Spleen (tissue), 11 donors: ENCODE results near the gene PPP1CC. TPM values are rescaled to one million over a fixed set of nuclear protein-coding genes. Genes with fewer than 3 reads are reported as not detected.

ENCODE experiments used
- DNase-seq: peaks from one replicate; pipeline ENCODE4 v3.0.0-alpha.2; 2020
- H3K27ac ChIP-seq, 8 donors: fragments of 200-600 bp; sonication (generic) in 7 of 8; 1 replicate in 4 of 8; 2 replicates in 4 of 8; pipeline versions ENCODE4 v1.5.0 to v1.8.0; 2016 to 2021; ENCODE audit warnings: inconsistent platforms in 4 of 8, mild to moderate bottlenecking in 4 of 8, moderate library complexity in 1 of 8
- H3K27me3 ChIP-seq, 7 donors: fragments of 200-600 bp; sonication (generic) in 6 of 7; replicated peaks in 1 of 7; 1 replicate in 4 of 7; 2 replicates in 3 of 7; pipeline versions ENCODE4 v1.5.0 to v1.8.0; 2016 to 2021; ENCODE audit warnings: inconsistent platforms in 3 of 7, mild to moderate bottlenecking in 1 of 7
- H3K36me3 ChIP-seq, 6 donors: fragments of 200-600 bp; sonication (generic) in 5 of 6; 1 replicate in 4 of 6; 2 replicates in 2 of 6; pipeline versions ENCODE4 v1.5.0 to v1.8.0; 2016 to 2021; ENCODE audit warnings: inconsistent platforms in 2 of 6
- H3K4me1 ChIP-seq, 6 donors: fragments of 200-600 bp; sonication (generic) in 5 of 6; 1 replicate in 3 of 6; 2 replicates in 3 of 6; pipeline versions ENCODE4 v1.5.0 to v1.8.0; 2016 to 2021; ENCODE audit warnings: inconsistent platforms in 3 of 6
- H3K4me3 ChIP-seq, 8 donors: fragments of 200-600 bp; sonication (generic) in 7 of 8; 1 replicate in 4 of 8; 2 replicates in 4 of 8; pipeline versions ENCODE4 v1.5.0 to v1.8.0; 2016 to 2021; ENCODE audit warnings: inconsistent platforms in 4 of 8, mild to moderate bottlenecking in 4 of 8, moderate library complexity in 2 of 8
- H3K9me3 ChIP-seq, 8 donors: fragments of 200-600 bp; sonication (generic) in 7 of 8; 1 replicate in 4 of 8; 2 replicates in 4 of 8; pipeline versions ENCODE4 v1.5.0 to v1.8.0; 2016 to 2021; ENCODE audit warnings: inconsistent platforms in 4 of 8
- POLR2A ChIP-seq, 3 donors: fragments of 450-650 bp; IDR thresholded peaks; one replicate each; pipeline ENCODE4 v1.5.1; 2017; ENCODE audit warnings: antibody characterized with exemption in 3 of 3, mild to moderate bottlenecking in 1 of 3
- POLR2AphosphoS5 ChIP-seq, 3 donors: sonication (generic); formaldehyde crosslinking; IDR thresholded peaks; one replicate each; pipeline ENCODE4 v1.5.1; 2017; ENCODE audit warnings: antibody characterized with exemption in 3 of 3
- WGBS, 5 donors: extraction: QIAGEN DNeasy Blood & Tissue Kit in 3 of 5; methylation state at CpG; one replicate each; pipeline versions ENCODE4 v1.1.5 to v1.1.7; 2013 to 2018; 5-methylcytosine and 5-hydroxymethylcytosine counted together
- intact Hi-C: fragments of 100-400 bp; cut with DNase I; formaldehyde crosslinking; loops from one replicate; pipeline ENCODE4 v1.15.0; 2023; ENCODE audit warnings: low total_unique reads
- polyA plus RNA-seq, 3 donors: library from polyadenylated mRNA; stranded (reverse); fragments of 200-250 nt; gene quantifications; one replicate each; pipeline ENCODE4 v1.2.1, GENCODE V29; 2013
- total RNA-seq, 7 donors: library from RNA; depleted of rRNA in 3 of 7; stranded (reverse); fragments of >200 nt in 3 of 7; fragmentation: NEBNext Ultra II Directional in 4 of 7; extraction: Animal tissue kit (Norgen Biotek cat#: 25700) in 4 of 7; gene quantifications; one replicate each; pipeline versions ENCODE4 v1.1.0 to v1.2.1, GENCODE V29; 2016 to 2021
- TF ChIP-seq, protein P1 (sequence below), 11 experiments: fragments of 200-600 bp in 7 of 11; fragments of 450-650 bp in 4 of 11; sonication (generic) in 4 of 11; IDR thresholded peaks in 8 of 11; conservative IDR thresholded peaks in 3 of 11; 1 replicate in 7 of 11; 2 replicates in 4 of 11; pipeline versions ENCODE4 v1.4.0 to v1.8.0; 2016 to 2021; ENCODE audit warnings: antibody characterized with exemption in 11 of 11, inconsistent platforms in 4 of 11, mild to moderate bottlenecking in 1 of 11
- donor health status: healthy with polysubstance abuse.
- donor health status: DM: no; HTN: no; CAD: no; lungs with moderate emphysema.
- donor health status: DM: no; HTN: no; CAD: no.
- donor health status: Bipolar disorder and iron deficiency.
- donor health status: healthy.
- donor health status: DM: no; HTN: no; CAD: no.
- donor health status: DM: yes; HTN: yes; CAD: no.

PPP1CC gene
- total and polyA plus RNA-seq, 10 donors = 74.8 to 173 (median 111) TPM

DNA sequence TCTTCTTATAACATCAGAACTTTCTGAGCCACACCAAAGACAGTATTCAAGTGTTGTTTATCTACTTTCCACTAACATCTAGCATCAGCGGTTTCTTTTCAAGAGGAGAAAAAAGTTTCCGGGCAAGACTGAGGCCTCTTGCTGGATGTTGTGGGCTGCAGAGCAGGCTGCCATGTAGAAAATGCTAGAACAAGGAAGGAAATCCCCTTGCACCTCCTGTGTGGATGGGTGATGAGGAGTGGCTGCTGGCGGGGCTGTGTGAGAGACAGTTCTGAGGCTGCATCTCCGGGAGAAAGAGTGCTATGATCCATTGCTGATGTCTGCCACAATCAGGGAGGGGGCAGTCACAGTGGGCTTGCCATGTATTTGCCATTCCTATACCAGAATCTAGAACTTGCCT, 37.8 kb upstream of the PPP1CC start:
- 63 to 83% (median 67%) methylated on average over 4 of the region's 4 CpGs for WGBS, 5 donors
- Histone ChIP-seq H3K27ac (no peak overlapping the region), H3K27me3 (no peaks in the 10 kb centered on the region), H3K4me1 (peaks cover 0 to 46% (median 8%) of the 10 kb centered on the region in 6 donors), H3K36me3 (no peaks in the 10 kb centered on the region), H3K9me3 (no peaks in the 10 kb centered on the region), H3K4me3 (no peak overlapping the region)
- TF ChIP-seq POLR2A (IDR thresholded peaks at IDR 0.05) (no peak), POLR2AphosphoS5 (IDR thresholded peaks at IDR 0.05) (no peak)
- TF ChIP-seq, protein P1, sequence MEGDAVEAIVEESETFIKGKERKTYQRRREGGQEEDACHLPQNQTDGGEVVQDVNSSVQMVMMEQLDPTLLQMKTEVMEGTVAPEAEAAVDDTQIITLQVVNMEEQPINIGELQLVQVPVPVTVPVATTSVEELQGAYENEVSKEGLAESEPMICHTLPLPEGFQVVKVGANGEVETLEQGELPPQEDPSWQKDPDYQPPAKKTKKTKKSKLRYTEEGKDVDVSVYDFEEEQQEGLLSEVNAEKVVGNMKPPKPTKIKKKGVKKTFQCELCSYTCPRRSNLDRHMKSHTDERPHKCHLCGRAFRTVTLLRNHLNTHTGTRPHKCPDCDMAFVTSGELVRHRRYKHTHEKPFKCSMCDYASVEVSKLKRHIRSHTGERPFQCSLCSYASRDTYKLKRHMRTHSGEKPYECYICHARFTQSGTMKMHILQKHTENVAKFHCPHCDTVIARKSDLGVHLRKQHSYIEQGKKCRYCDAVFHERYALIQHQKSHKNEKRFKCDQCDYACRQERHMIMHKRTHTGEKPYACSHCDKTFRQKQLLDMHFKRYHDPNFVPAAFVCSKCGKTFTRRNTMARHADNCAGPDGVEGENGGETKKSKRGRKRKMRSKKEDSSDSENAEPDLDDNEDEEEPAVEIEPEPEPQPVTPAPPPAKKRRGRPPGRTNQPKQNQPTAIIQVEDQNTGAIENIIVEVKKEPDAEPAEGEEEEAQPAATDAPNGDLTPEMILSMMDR (IDR thresholded peaks at IDR 0.05 in 8 of 11, conservative IDR thresholded peaks at IDR 0.05 in 3 of 11) = no peak
- no peak for DNase-seq
- intact Hi-C loops = no loop called here

DNA sequence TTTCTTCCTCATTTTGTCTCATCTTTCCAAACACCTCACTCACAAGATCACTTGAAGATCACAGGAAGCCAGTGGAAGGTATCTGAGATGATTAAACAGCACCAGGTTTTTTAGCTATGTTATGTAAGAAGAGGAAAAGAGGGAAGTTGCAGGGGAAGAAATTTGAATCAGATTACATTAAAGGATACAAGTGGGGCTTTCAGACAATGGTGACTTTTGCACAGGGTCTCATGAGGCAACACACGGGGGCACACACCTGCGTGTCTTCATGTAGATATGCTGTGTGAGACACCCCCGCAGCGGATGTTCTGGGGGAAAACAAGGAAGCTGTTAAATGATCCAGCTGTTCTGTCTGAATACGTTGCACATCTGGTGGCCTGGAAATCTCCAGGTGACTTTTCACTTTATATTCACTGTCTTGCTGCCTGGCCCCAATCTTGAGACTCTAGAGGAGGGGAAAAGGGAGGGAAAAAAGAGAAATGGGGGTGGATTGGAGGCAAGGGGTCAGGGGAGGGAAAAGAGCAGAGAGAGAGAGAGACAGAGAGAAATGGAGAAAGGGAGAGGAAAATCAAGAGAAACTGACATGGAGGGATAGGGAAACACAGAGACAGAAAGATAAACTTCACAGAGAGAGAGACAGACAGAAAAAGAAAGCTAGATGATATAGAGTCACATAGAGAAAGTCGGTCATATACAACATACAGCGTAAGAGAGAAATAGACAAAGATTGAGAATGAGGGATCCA, 36.3 kb upstream of the PPP1CC start:
- TF ChIP-seq, protein P1 (IDR thresholded peaks at IDR 0.05 in 8 of 11, conservative IDR thresholded peaks at IDR 0.05 in 3 of 11) = no peak
- TF ChIP-seq POLR2A (IDR thresholded peaks at IDR 0.05) (no peak), POLR2AphosphoS5 (IDR thresholded peaks at IDR 0.05) (no peak)
- DNase-seq = no peak
- WGBS, 5 donors = 37 to 48% (median 45%) methylated on average over 7 of the region's 7 CpGs
- Histone ChIP-seq H3K4me3 (no peak overlapping the region), H3K27me3 (no peaks in the 10 kb centered on the region), H3K9me3 (no peaks in the 10 kb centered on the region), H3K27ac (no peak overlapping the region), H3K36me3 (no peaks in the 10 kb centered on the region), H3K4me1 (peaks cover 0 to 43% (median 8%) of the 10 kb centered on the region in 6 donors)
- intact Hi-C loops = no loop called here

DNA sequence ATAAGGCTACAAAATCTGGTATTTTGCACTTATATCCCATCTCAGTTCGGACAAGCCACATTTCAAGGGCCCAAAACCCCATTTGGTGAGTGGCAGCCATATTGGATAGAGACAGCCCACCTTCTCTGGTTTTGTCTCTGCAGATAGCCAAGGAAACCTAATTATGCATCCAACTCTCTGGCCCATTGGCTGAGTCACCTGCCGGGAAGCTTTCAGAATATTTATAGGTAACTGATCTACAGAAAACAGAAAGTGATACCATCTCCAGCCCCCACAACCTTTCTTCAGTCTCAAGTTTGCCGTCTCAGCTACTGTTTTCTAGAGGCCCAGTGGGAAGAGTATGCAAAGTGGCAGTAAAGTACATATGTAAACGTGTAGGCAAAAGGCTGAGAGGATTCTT, 33.7 kb upstream of the PPP1CC start:
- TF ChIP-seq POLR2AphosphoS5 (IDR thresholded peaks at IDR 0.05) = no peak
- no peak for TF ChIP-seq POLR2A (IDR thresholded peaks at IDR 0.05)
- TF ChIP-seq, protein P1 (IDR thresholded peaks at IDR 0.05 in 8 of 11, conservative IDR thresholded peaks at IDR 0.05 in 3 of 11) = no peak
- 67 to 77% (median 71%) methylated on average over 4 of the region's 4 CpGs for WGBS, 5 donors
- Histone ChIP-seq H3K36me3 (no peaks in the 10 kb centered on the region), H3K27ac (no peak overlapping the region), H3K4me1 (peaks cover 0 to 43% (median 8%) of the 10 kb centered on the region in 6 donors), H3K9me3 (no peaks in the 10 kb centered on the region), H3K4me3 (no peak overlapping the region), H3K27me3 (no peaks in the 10 kb centered on the region)
- intact Hi-C loops = no loop called here
- DNase-seq = no peak

DNA sequence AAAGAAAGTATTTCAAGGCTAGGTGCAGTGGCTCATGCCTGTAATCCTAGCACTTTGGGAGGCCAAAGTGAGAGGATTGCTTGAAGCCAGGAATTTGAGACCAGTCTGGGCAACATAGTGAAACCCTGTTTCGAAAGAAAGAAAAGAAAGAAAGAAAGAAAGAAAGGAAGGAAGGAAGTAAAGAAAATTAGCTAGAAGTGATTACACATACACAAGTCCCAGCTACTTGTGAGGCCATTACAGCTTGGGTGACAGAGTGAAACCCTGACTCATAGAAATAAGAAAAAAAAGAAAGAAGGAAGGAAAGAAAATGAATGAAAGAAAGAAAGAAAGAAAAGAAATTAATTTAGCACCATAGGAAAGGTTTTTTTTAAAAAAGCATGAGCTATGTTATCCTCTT, 33.3 kb upstream of the PPP1CC start:
- no peaks in the 10 kb centered on the region for H3K9me3 ChIP-seq
- WGBS, 5 donors = 44 to 71% (median 48%) methylated on average over 1 of the region's 1 CpG
- TF ChIP-seq POLR2AphosphoS5 (IDR thresholded peaks at IDR 0.05) (no peak), POLR2A (IDR thresholded peaks at IDR 0.05) (no peak)
- TF ChIP-seq, protein P1 (IDR thresholded peaks at IDR 0.05 in 8 of 11, conservative IDR thresholded peaks at IDR 0.05 in 3 of 11) = no peak

More for the DNA sequence above, 33.3 kb upstream of the PPP1CC start:
- intact Hi-C loops = no loop called here
- no peak overlapping the region for H3K4me3 ChIP-seq
- H3K27ac ChIP-seq = no peak overlapping the region
- H3K4me1 ChIP-seq = peaks cover 0 to 40% (median 8%) of the 10 kb centered on the region in 6 donors
- no peaks in the 10 kb centered on the region for H3K27me3 ChIP-seq
- DNase-seq = no peak
- H3K36me3 ChIP-seq = no peaks in the 10 kb centered on the region
